Keratinocyte (primary cell): ENCODE measurements around the gene BCHE. TPM values are rescaled to one million over a fixed set of nuclear protein-coding genes. Genes with fewer than 3 reads are reported as not detected.

Experiments used
- DNase-seq: peaks from one replicate; pipeline ENCODE4 v3.0.0-alpha.2; 2011; ENCODE audit warnings: low read depth, missing footprints, low spot score
- FAIRE-seq: peaks from 2 replicates; lab custom pipeline; 2011; peaks lifted over from hg19 to GRCh38; lab: Jason Lieb, UNC
- H2AFZ ChIP-seq: 2 replicates; pipeline ENCODE4 v1.6.0; 2012; ENCODE audit warnings: low read length, control low read depth, inconsistent platforms; ENCODE audit not compliant: control insufficient read depth
- H3K27ac ChIP-seq: 2 replicates; pipeline ENCODE4 v1.5.1; 2011; ENCODE audit warnings: low read length; ENCODE audit not compliant: control insufficient read depth, insufficient read depth
- H3K27me3 ChIP-seq: 3 replicates; pipeline ENCODE4 v1.6.0; 2011; ENCODE audit warnings: low read length; ENCODE audit not compliant: control insufficient read depth, insufficient read depth; ENCODE audit errors: extremely low read depth
- H3K36me3 ChIP-seq, 2 experiments: 2 replicates in 1 of 2; 3 replicates in 1 of 2; pipeline ENCODE4 v1.5.1; 2011; ENCODE audit warnings: low read length in 2 of 2, mild to moderate bottlenecking in 1 of 2; ENCODE audit not compliant: control insufficient read depth in 2 of 2, insufficient read depth in 2 of 2; ENCODE audit errors: extremely low read depth in 1 of 2
- H3K4me1 ChIP-seq: 3 replicates; pipeline ENCODE4 v1.5.1; 2011; ENCODE audit warnings: low read length; ENCODE audit not compliant: control insufficient read depth, insufficient read depth; ENCODE audit errors: extremely low read depth
- H3K4me2 ChIP-seq: 3 replicates; pipeline ENCODE4 v1.6.0; 2011; ENCODE audit warnings: low read depth, low read length; ENCODE audit not compliant: control insufficient read depth, insufficient read depth; ENCODE audit errors: extremely low read depth
- H3K4me3 ChIP-seq, 3 experiments: fragments of 200-600 bp in 1 of 3; sonication (generic) in 1 of 3; 2 replicates in 2 of 3; 3 replicates in 1 of 3; pipeline ENCODE4 v1.5.1; 2011 to 2016; ENCODE audit warnings: low read length in 3 of 3, mild to moderate bottlenecking in 3 of 3, control low read depth in 2 of 3, inconsistent platforms in 1 of 3, low read depth in 1 of 3, mixed read lengths in 1 of 3, mixed run types in 1 of 3, moderate library complexity in 1 of 3; ENCODE audit not compliant: control insufficient read depth in 2 of 3, insufficient read depth in 2 of 3; ENCODE audit errors: extremely low read depth in 1 of 3
- H3K79me2 ChIP-seq: 2 replicates; pipeline ENCODE4 v1.6.0; 2012; ENCODE audit warnings: low read length; ENCODE audit not compliant: control insufficient read depth, insufficient read depth
- H3K9ac ChIP-seq: 3 replicates; pipeline ENCODE4 v1.6.0; 2011; ENCODE audit warnings: low read length; ENCODE audit not compliant: control insufficient read depth, insufficient read depth; ENCODE audit errors: extremely low read depth
- H3K9me1 ChIP-seq: 3 replicates; pipeline ENCODE4 v1.6.0; 2011; ENCODE audit warnings: low read length; ENCODE audit not compliant: control insufficient read depth, insufficient read depth; ENCODE audit errors: extremely low read depth
- H3K9me3 ChIP-seq: 2 replicates; pipeline ENCODE4 v1.5.1; 2012; ENCODE audit warnings: low read depth, low read length; ENCODE audit not compliant: control insufficient read depth
- H4K20me1 ChIP-seq: 3 replicates; pipeline ENCODE4 v1.6.0; 2011; ENCODE audit warnings: low read length; ENCODE audit not compliant: control insufficient read depth, insufficient read depth; ENCODE audit errors: extremely low read depth
- CTCF ChIP-seq, 3 experiments: IDR thresholded peaks in 1 of 3; conservative IDR thresholded peaks in 1 of 3; optimal IDR thresholded peaks in 1 of 3; 2 replicates in 2 of 3; 3 replicates in 1 of 3; pipeline versions ENCODE3 to v1.5.1; 2011; ENCODE audit warnings: low read length in 3 of 3, mild to moderate bottlenecking in 3 of 3, moderate library complexity in 2 of 3, control low read depth in 1 of 3, inconsistent platforms in 1 of 3; ENCODE audit not compliant: insufficient read depth in 2 of 3; ENCODE audit errors: extremely low read depth in 1 of 3
- EZH2 ChIP-seq: IDR thresholded peaks from one replicate; pipeline ENCODE4 v1.6.1; 2012; ENCODE audit warnings: inconsistent platforms, mild to moderate bottlenecking, low read length, moderate library complexity
- dilution Hi-C: fragments of 300-500 bp; cut with MboI; formaldehyde crosslinking; loops from one replicate; pipeline ENCODE4 v1.7.0; 2020; ENCODE audit warnings: low sequenced_read_pairs; ENCODE audit not compliant: extremely low pct_ligation_motif_present
- polyA plus RNA-seq, 5 experiments: library from polyadenylated mRNA; depleted of rRNA in 3 of 5; stranded (reverse) in 3 of 5; stranded (forward) in 1 of 5; unstranded in 1 of 5; fragments of >200 nt; gene quantifications; 1 replicate in 1 of 5; 2 replicates in 3 of 5; 3 replicates in 1 of 5; pipeline versions ENCODE4 v1.2.1 to v1.2.3, GENCODE V29; 2011 to 2012; ENCODE audit warnings: missing spikeins in 2 of 5, low read depth in 1 of 5, low replicate concordance in 1 of 5

The BCHE gene
- polyA plus RNA-seq, 1 donor (not counting 4 experiments of a cell fraction or from before 2014, with no cell fraction given) = 2.0 TPM

GRCh38 chr3:165786013-165786412, 51.2 kb downstream of the BCHE start:
- H2AFZ ChIP-seq = no peak overlapping the region
- no peaks in the 10 kb centered on the region for H3K9me1 ChIP-seq
- H3K79me2 ChIP-seq = no peaks in the 10 kb centered on the region
- DNase-seq = no peak
- no peaks in the 10 kb centered on the region for H3K9me3 ChIP-seq
- no peak for FAIRE-seq
- no peak overlapping the region for H3K9ac ChIP-seq
- H3K27me3 ChIP-seq = no peaks in the 10 kb centered on the region
- TF ChIP-seq CTCF (optimal IDR thresholded peaks at IDR 0.05 in 1 of 3, IDR thresholded peaks at IDR 0.05 in 1 of 3, conservative IDR thresholded peaks at IDR 0.05 in 1 of 3; ENCODE audit: extremely low read depth in 1 of 3, insufficient read depth in 2 of 3, low read length in 3 of 3) (no peak), EZH2 (no peak)
- no peaks in the 10 kb centered on the region for H4K20me1 ChIP-seq
- H3K36me3 ChIP-seq = no peaks in the 10 kb centered on the region
- no peaks in the 10 kb centered on the region for H3K4me1 ChIP-seq
- no peak overlapping the region for H3K27ac ChIP-seq
- no peak overlapping the region for H3K4me3 ChIP-seq
- dilution Hi-C loops = no loop called here
- H3K4me2 ChIP-seq = no peak overlapping the region

- Histone ChIP-seq H3K79me2 (no peaks in the 10 kb centered on the region), H2AFZ (no peak overlapping the region), H3K9ac (no peak overlapping the region), H3K27ac (no peak overlapping the region), H3K36me3 (no peaks in the 10 kb centered on the region), H3K9me3 (no peaks in the 10 kb centered on the region), H3K27me3 (no peaks in the 10 kb centered on the region), H3K9me1 (no peaks in the 10 kb centered on the region), H3K4me1 (no peaks in the 10 kb centered on the region), H4K20me1 (no peaks in the 10 kb centered on the region), H3K4me2 (no peak overlapping the region), H3K4me3 (no peak overlapping the region)
- FAIRE-seq (no peak), DNase-seq (no peak)
- TF ChIP-seq EZH2 (no peak), CTCF (optimal IDR thresholded peaks at IDR 0.05 in 1 of 3, IDR thresholded peaks at IDR 0.05 in 1 of 3, conservative IDR thresholded peaks at IDR 0.05 in 1 of 3; ENCODE audit: extremely low read depth in 1 of 3, insufficient read depth in 2 of 3, low read length in 3 of 3) (no peak)
- dilution Hi-C loops = no loop called here
Observed at GRCh38 chr3:165784337-165784736, 52.9 kb downstream of the BCHE start.
